NK-92 (cell line): ENCODE results near the gene MEIS3.
"Not testable (repeated sequence)": the region's sequence is repeated elsewhere in the genome, so short reads cannot be mapped to it uniquely, and the experiment has no call there.

ENCODE experiments used
- DNase-seq: peaks from one replicate; lab custom pipeline; 2025; ENCODE audit not compliant: unreplicated experiment; lab: John Stamatoyannopoulos, UW

Gene MEIS3

GRCh38 chr19:47417107-47417745 is 2.1 kb downstream of the MEIS3 start:
- no peak for DNase-seq

- DNase-seq, result no peak
Observed at GRCh38 chr19:47416643-47416985, 2.7 kb downstream of the MEIS3 start.

- DNase-seq, result no peak
Observed at GRCh38 chr19:47415953-47416642, 3.2 kb downstream of the MEIS3 start.

GRCh38 chr19:47414469-47414868 is 4.9 kb downstream of the MEIS3 start:
- no peak for DNase-seq

- DNase-seq, result no peak
Observed at GRCh38 chr19:47413941-47414340, 5.4 kb downstream of the MEIS3 start.

GRCh38 chr19:47411696-47412095 is 7.6 kb downstream of the MEIS3 start:
- DNase-seq, result not testable (repeated sequence)

- no peak for DNase-seq
Observed at GRCh38 chr19:47411101-47411500, 8.2 kb downstream of the MEIS3 start.

- DNase-seq, result no peak
Observed at GRCh38 chr19:47408156-47408938, 11.0 kb downstream of the MEIS3 start.

- DNase-seq, result no peak
Observed at GRCh38 chr19:47407417-47407774, 11.9 kb downstream of the MEIS3 start.

- no peak for DNase-seq
Observed at GRCh38 chr19:47406711-47407416, 12.5 kb downstream of the MEIS3 start.

GRCh38 chr19:47405854-47406417 is 13.4 kb downstream of the MEIS3 start:
- DNase-seq, result no peak

- no peak for DNase-seq
Observed at GRCh38 chr19:47405197-47405550, 14.2 kb downstream of the MEIS3 start.

GRCh38 chr19:47404334-47405196 is 14.8 kb downstream of the MEIS3 start:
- no peak for DNase-seq

GRCh38 chr19:47402504-47402903 is 16.8 kb downstream of the MEIS3 start:
- DNase-seq, result no peak

GRCh38 chr19:47398707-47399597 is 20.4 kb downstream of the MEIS3 start:
- DNase-seq, result no peak

GRCh38 chr19:47391510-47392223 is 27.7 kb downstream of the MEIS3 start:
- no peak for DNase-seq

- DNase-seq, result no peak
Observed at GRCh38 chr19:47390533-47391488, 28.5 kb downstream of the MEIS3 start.

- DNase-seq, result no peak
Observed at GRCh38 chr19:47389150-47389556, 30.2 kb downstream of the MEIS3 start.
